ENCODE results near the gene FAM13A. TPM values are rescaled to one million over a fixed set of nuclear protein-coding genes. Genes with fewer than 3 reads are reported as not detected.
A peak's percentile ranks its signal among the peaks of the same experiment; 100 is the strongest.

The FAM13A gene
- total RNA-seq, 1 donor from 2014 or later, result 40.3 TPM

DNA sequence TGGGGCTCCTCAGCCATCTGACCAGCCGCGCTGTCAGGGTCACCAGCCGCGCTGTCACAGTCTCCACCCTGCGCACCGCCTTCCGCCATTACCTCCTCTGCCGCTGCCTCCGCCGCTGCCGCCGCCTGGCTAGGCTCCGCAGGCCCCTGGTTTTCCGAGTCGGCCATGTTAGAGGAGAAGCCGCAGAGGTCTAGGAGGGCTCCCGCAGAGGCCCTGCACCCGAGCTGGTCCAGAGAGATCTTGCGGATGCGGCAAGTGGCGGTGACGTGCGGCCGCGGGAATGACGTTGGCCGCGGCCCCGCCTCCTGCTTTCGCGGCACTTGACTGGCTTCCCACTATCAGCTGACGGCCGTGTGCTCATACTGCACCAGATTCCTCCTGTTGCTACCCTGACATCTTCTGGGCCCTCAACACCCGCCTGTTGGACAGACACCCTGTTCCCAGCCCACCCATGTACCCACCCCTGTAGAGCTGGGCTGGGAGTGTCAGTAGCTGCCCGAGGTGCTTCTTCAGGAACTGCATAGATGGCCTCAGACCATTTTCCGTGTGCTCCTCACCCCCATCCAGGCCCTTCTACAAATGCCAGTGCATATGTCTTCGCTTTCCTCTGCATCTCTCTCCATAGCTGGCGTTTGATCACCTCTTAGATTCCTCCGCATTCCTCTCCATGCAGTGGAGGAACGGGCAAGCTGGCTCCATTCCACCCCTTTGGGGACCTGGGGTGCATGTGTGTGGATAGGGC is 359.2 kb downstream of the FAM13A start, which contains the start of gene NAP1L5:
Gene NAP1L5 (minus strand): TSS at position 242 of the 742 bp plus-strand sequence. CDS start 75 bp downstream, at position 167.
- peak within 1 kb of the TSS; percentile 73 for H3K4me3 ChIP-seq
- Mint-ChIP-seq H3K27ac (no peak within 1 kb of the TSS), H3K4me3 (peak within 1 kb of the TSS; percentile 84), H3K9me3 (no peaks in the 10 kb centered on the region), H3K27me3 (ENCODE audit: insufficient read depth, low read depth) (no peaks in the 10 kb centered on the region), H3K4me1 (peaks cover 3% of the 10 kb centered on the region), H3K36me3 (no peaks in the 10 kb centered on the region)
- H4K20me1 ChIP-seq (ENCODE audit: low read depth), result no peaks in the 10 kb centered on the region
- no peaks in the 10 kb centered on the region for H3K36me3 ChIP-seq
- peaks cover 10% of the 10 kb centered on the region for H3K27me3 ChIP-seq
- no peaks in the 10 kb centered on the region for H3K9me3 ChIP-seq (ENCODE audit: low read depth)
- H3K4me2 ChIP-seq, result peak within 1 kb of the TSS; percentile 80
- DNase-seq (ENCODE audit: low spot score), result peak; percentile 50
- H2AFZ ChIP-seq (replicated peaks), result peak within 1 kb of the TSS; percentile 96
- H3K9ac ChIP-seq, result no peak within 1 kb of the TSS
- H3F3A ChIP-seq (ENCODE audit: low read depth), result no peaks in the 10 kb centered on the region
- H3K79me2 ChIP-seq (ENCODE audit: low read depth), result no peaks in the 10 kb centered on the region
- no peak within 1 kb of the TSS for H3K27ac ChIP-seq
- TF ChIP-seq, protein P1, sequence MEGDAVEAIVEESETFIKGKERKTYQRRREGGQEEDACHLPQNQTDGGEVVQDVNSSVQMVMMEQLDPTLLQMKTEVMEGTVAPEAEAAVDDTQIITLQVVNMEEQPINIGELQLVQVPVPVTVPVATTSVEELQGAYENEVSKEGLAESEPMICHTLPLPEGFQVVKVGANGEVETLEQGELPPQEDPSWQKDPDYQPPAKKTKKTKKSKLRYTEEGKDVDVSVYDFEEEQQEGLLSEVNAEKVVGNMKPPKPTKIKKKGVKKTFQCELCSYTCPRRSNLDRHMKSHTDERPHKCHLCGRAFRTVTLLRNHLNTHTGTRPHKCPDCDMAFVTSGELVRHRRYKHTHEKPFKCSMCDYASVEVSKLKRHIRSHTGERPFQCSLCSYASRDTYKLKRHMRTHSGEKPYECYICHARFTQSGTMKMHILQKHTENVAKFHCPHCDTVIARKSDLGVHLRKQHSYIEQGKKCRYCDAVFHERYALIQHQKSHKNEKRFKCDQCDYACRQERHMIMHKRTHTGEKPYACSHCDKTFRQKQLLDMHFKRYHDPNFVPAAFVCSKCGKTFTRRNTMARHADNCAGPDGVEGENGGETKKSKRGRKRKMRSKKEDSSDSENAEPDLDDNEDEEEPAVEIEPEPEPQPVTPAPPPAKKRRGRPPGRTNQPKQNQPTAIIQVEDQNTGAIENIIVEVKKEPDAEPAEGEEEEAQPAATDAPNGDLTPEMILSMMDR (IDR thresholded peaks at IDR 0.05), result no peak
- TF ChIP-seq EZH2phosphoT487 (IDR thresholded peaks at IDR 0.05), result no peak
- no peaks in the 10 kb centered on the region for H3K4me1 ChIP-seq

DNA sequence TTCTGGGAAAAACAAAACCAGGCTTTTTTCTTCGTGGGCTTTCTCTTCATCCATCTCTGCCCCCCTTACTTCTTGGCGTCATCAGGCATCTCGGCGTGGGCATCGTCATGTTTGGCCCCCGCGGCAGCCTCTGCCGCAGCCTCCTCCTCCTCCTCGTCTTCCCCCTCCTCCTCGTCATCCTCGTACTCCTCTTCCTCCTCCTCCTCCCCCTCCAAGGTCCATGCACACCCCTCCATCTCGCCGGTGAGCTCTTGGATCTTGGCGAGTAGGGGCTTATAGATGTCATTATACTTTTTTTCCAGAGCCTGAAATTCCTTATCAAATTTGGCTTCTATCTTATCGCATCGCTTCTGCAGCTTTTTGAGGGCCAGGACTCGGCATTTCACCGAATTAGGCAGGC is 359.8 kb downstream of the FAM13A start:
- no peaks in the 10 kb centered on the region for H3K36me3 Mint-ChIP-seq
- Histone ChIP-seq H3K27ac (no peak overlapping the region), H3F3A (ENCODE audit: low read depth) (no peaks in the 10 kb centered on the region), H3K36me3 (no peaks in the 10 kb centered on the region), H3K9ac (no peak overlapping the region), H3K4me1 (no peaks in the 10 kb centered on the region), H3K9me3 (ENCODE audit: low read depth) (no peaks in the 10 kb centered on the region), H3K79me2 (ENCODE audit: low read depth) (no peaks in the 10 kb centered on the region), H2AFZ (replicated peaks) (peak overlapping the region; percentile 96), H3K4me2 (peak overlapping the region; percentile 80), H3K27me3 (peaks cover 10% of the 10 kb centered on the region), H3K4me3 (peak overlapping the region; percentile 73), H4K20me1 (ENCODE audit: low read depth) (no peaks in the 10 kb centered on the region)
- H3K4me1 Mint-ChIP-seq, result peaks cover 3% of the 10 kb centered on the region
- H3K27me3 Mint-ChIP-seq (ENCODE audit: insufficient read depth, low read depth), result no peaks in the 10 kb centered on the region
- no peak for DNase-seq (ENCODE audit: low spot score)
- no peaks in the 10 kb centered on the region for H3K9me3 Mint-ChIP-seq
- H3K27ac Mint-ChIP-seq, result no peak overlapping the region
- TF ChIP-seq EZH2 (IDR thresholded peaks at IDR 0.05) (no peak), EZH2phosphoT487 (IDR thresholded peaks at IDR 0.05) (no peak)
- TF ChIP-seq, protein P1 (IDR thresholded peaks at IDR 0.05), result no peak
- H3K4me3 Mint-ChIP-seq, result peak overlapping the region; percentile 84

DNA sequence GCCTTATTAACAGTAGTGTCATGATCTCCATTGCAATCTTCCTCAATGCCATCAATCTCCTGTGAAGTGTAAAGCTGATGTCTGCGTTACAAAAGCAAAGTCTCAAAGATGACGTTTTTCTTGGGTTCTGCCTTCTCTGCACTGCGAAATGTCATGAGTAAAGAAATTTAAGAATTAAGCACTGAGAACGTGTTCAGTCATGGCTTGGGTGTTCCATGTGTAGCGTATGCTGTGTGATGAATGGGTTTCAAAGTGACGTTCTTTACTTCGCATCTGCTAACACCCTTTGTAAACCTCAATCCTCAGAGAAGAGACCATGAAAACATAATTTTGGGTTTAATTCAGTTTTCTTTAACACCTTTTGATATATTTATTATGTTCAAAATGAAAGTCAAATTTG is 360.4 kb downstream of the FAM13A start:
- Histone ChIP-seq H4K20me1 (ENCODE audit: low read depth) (no peaks in the 10 kb centered on the region), H3K9ac (no peak overlapping the region), H3F3A (ENCODE audit: low read depth) (no peaks in the 10 kb centered on the region), H3K9me3 (ENCODE audit: low read depth) (no peaks in the 10 kb centered on the region), H3K4me2 (peak overlapping the region; percentile 80), H2AFZ (replicated peaks) (peak overlapping the region; percentile 96), H3K27ac (no peak overlapping the region), H3K27me3 (peaks cover 10% of the 10 kb centered on the region), H3K36me3 (no peaks in the 10 kb centered on the region), H3K4me3 (peak overlapping the region; percentile 73), H3K79me2 (ENCODE audit: low read depth) (no peaks in the 10 kb centered on the region), H3K4me1 (no peaks in the 10 kb centered on the region)
- TF ChIP-seq EZH2 (IDR thresholded peaks at IDR 0.05), result no peak
- TF ChIP-seq, protein P1 (IDR thresholded peaks at IDR 0.05), result no peak
- no peak for TF ChIP-seq EZH2phosphoT487 (IDR thresholded peaks at IDR 0.05)
- Mint-ChIP-seq H3K4me1 (peaks cover 3% of the 10 kb centered on the region), H3K36me3 (no peaks in the 10 kb centered on the region), H3K27ac (no peak overlapping the region), H3K4me3 (peak overlapping the region; percentile 84), H3K9me3 (no peaks in the 10 kb centered on the region), H3K27me3 (ENCODE audit: insufficient read depth, low read depth) (no peaks in the 10 kb centered on the region)
- no peak for DNase-seq (ENCODE audit: low spot score)

Measured in neural progenitor cell (in vitro differentiated cells).